Lower leg skin (tissue), 3 donors: ENCODE results near the gene IMMP1L.

ENCODE experiments used
- CTCF ChIP-seq, 3 donors: fragments of 450-650 bp; IDR thresholded peaks; one replicate each; pipeline ENCODE4 v1.5.1; 2016; ENCODE audit warnings: antibody characterized with exemption in 3 of 3, mild to moderate bottlenecking in 3 of 3, moderate library complexity in 2 of 3
- POLR2A ChIP-seq, 2 donors: fragments of 450-650 bp; IDR thresholded peaks; one replicate each; pipeline ENCODE4 v1.6.1; 2016 to 2017; ENCODE audit warnings: antibody characterized with exemption in 2 of 2, mild to moderate bottlenecking in 1 of 2, moderate library complexity in 1 of 2

- TF ChIP-seq POLR2A (IDR thresholded peaks at IDR 0.05) (no peak), CTCF (IDR thresholded peaks at IDR 0.05) (no peak)
These were observed 71.5 kb downstream of the IMMP1L start for GRCh38 chr11:31437742-31438435.
